LNCaP clone FGC (cell line): Measurements from ENCODE around the gene MAP3K3.

Experiments used
- DNase-seq: peaks from one replicate; pipeline ENCODE4 v3.0.0-alpha.2; 2011; ENCODE audit warnings: low read depth
- H3K4me3 ChIP-seq: 2 replicates; pipeline ENCODE4 v1.5.1; 2011; ENCODE audit warnings: mild to moderate bottlenecking, low read depth, low read length, control low read depth
- CTCF ChIP-seq: IDR thresholded peaks from 2 replicates; pipeline ENCODE4 v1.5.1; 2012; ENCODE audit warnings: mild to moderate bottlenecking; ENCODE audit not compliant: control insufficient read depth, insufficient read depth; ENCODE audit errors: extremely low read depth

MAP3K3 gene

GRCh38 chr17:63686138-63686685 lies 64.0 kb downstream of the MAP3K3 start:
- no peak overlapping the region for H3K4me3 ChIP-seq
- no peak for TF ChIP-seq CTCF
- DNase-seq: no peak

GRCh38 chr17:63688396-63689020 lies 66.3 kb downstream of the MAP3K3 start:
- H3K4me3 ChIP-seq: no peak overlapping the region

GRCh38 chr17:63689479-63689878 lies 67.3 kb downstream of the MAP3K3 start:
- TF ChIP-seq CTCF: no peak
- H3K4me3 ChIP-seq: no peak overlapping the region
- no peak for DNase-seq

More at GRCh38 chr17:63688396-63689020, 66.3 kb downstream of the MAP3K3 start:
- no peak for DNase-seq
- no peak for TF ChIP-seq CTCF

GRCh38 chr17:63692195-63692816 lies 70.1 kb downstream of the MAP3K3 start:
- no peak for TF ChIP-seq CTCF
- DNase-seq: no peak
- no peak overlapping the region for H3K4me3 ChIP-seq

GRCh38 chr17:63693411-63694113 lies 71.3 kb downstream of the MAP3K3 start:
- DNase-seq: no peak
- no peak overlapping the region for H3K4me3 ChIP-seq
- TF ChIP-seq CTCF: no peak

- no peak for TF ChIP-seq CTCF
- no peak for DNase-seq
- H3K4me3 ChIP-seq: no peak overlapping the region
These were observed 72.2 kb downstream of the MAP3K3 start for GRCh38 chr17:63694229-63694949.
